ENCODE results near the gene SSMEM1. TPM values are rescaled to one million over a fixed set of nuclear protein-coding genes. Genes with fewer than 3 reads are reported as not detected.

The SSMEM1 gene
- total RNA-seq, 2 donors from 2014 or later: not detected

DNA sequence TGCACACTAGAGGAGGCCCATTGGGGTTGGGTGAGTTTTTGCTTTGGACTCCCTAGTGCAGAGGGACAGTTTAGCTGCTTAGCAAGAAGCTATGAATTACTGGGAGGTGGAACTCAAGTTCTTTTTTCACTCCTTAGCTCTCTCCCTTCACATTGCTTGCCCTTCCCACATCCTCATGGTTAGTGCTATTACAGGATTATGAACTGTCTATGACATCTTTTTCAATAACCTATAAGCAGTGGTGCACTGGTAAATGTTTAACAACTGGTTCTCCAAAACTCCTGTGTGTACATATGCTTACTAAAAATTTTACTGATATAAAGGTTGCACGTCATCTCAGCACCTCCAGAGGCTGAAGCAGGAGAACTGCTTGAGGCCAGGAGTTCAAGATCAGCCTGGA, 6.2 kb downstream of the SSMEM1 start:
- no peak overlapping the region for H3K9ac ChIP-seq (ENCODE audit: extremely low read depth, low read length, poor library complexity, severe bottlenecking)
- peaks cover 4% of the 10 kb centered on the region for H3K4me1 ChIP-seq (ENCODE audit: control insufficient read depth, insufficient read depth, low read length)
- no peak overlapping the region for H3K4me3 ChIP-seq (ENCODE audit: low read length)
- peaks cover 7% of the 10 kb centered on the region for H3K4me1 Mint-ChIP-seq
- H3K27ac ChIP-seq (ENCODE audit: low read depth, low read length): no peak overlapping the region
- DNase-seq: no peak
- H3K9me3 Mint-ChIP-seq: no peaks in the 10 kb centered on the region
- H3K36me3 ChIP-seq (ENCODE audit: control insufficient read depth, insufficient read depth, low read length): no peaks in the 10 kb centered on the region
- H3K27me3 Mint-ChIP-seq (ENCODE audit: insufficient read depth): no peaks in the 10 kb centered on the region
- no peak overlapping the region for H3K4me3 Mint-ChIP-seq
- H3K27ac Mint-ChIP-seq: no peak overlapping the region
- no peaks in the 10 kb centered on the region for H3K36me3 Mint-ChIP-seq (ENCODE audit: low read depth)
- H3K9me3 ChIP-seq (ENCODE audit: control insufficient read depth, low read length): no peaks in the 10 kb centered on the region
- WGBS, 2 experiments (ENCODE audit: insufficient coverage in 1 of 2, insufficient read length in 1 of 2): 89 to 100% methylated on average over 1 of the region's 1 CpG
- no peaks in the 10 kb centered on the region for H3K27me3 ChIP-seq (ENCODE audit: control insufficient read depth, insufficient read depth, low read length, poor library complexity, severe bottlenecking)
- TF ChIP-seq, protein P1, sequence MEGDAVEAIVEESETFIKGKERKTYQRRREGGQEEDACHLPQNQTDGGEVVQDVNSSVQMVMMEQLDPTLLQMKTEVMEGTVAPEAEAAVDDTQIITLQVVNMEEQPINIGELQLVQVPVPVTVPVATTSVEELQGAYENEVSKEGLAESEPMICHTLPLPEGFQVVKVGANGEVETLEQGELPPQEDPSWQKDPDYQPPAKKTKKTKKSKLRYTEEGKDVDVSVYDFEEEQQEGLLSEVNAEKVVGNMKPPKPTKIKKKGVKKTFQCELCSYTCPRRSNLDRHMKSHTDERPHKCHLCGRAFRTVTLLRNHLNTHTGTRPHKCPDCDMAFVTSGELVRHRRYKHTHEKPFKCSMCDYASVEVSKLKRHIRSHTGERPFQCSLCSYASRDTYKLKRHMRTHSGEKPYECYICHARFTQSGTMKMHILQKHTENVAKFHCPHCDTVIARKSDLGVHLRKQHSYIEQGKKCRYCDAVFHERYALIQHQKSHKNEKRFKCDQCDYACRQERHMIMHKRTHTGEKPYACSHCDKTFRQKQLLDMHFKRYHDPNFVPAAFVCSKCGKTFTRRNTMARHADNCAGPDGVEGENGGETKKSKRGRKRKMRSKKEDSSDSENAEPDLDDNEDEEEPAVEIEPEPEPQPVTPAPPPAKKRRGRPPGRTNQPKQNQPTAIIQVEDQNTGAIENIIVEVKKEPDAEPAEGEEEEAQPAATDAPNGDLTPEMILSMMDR (conservative IDR thresholded peaks at IDR 0.05): no peak

DNA sequence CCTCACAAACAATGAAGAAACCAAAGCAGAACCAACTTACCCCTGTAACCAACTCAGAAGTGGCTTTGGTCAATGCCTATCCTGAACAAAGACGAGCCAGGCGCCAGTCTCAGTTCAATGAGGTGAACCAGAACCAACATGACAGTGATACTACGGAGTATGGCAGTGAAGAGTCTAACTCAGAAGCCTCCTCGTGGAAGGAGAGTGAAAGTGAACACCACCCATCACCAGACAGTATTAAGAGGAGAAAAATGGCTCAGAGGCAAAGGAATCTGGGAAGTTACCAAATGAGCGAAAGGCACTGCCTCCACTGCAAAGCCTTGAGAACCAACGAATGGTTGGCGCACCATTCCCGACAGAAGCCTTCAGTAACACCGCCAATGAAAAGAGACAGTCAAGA, 8.4 kb downstream of the SSMEM1 start:
- Mint-ChIP-seq H3K9me3 (no peaks in the 10 kb centered on the region), H3K36me3 (ENCODE audit: low read depth) (no peaks in the 10 kb centered on the region), H3K4me1 (peaks cover 7% of the 10 kb centered on the region), H3K4me3 (no peak overlapping the region), H3K27me3 (ENCODE audit: insufficient read depth) (no peaks in the 10 kb centered on the region), H3K27ac (no peak overlapping the region)
- DNase-seq: no peak
- Histone ChIP-seq H3K27me3 (ENCODE audit: control insufficient read depth, insufficient read depth, low read length, poor library complexity, severe bottlenecking) (no peaks in the 10 kb centered on the region), H3K27ac (ENCODE audit: low read depth, low read length) (no peak overlapping the region), H3K4me1 (ENCODE audit: control insufficient read depth, insufficient read depth, low read length) (peaks cover 4% of the 10 kb centered on the region), H3K36me3 (ENCODE audit: control insufficient read depth, insufficient read depth, low read length) (no peaks in the 10 kb centered on the region), H3K9ac (ENCODE audit: extremely low read depth, low read length, poor library complexity, severe bottlenecking) (no peak overlapping the region), H3K4me3 (ENCODE audit: low read length) (no peak overlapping the region), H3K9me3 (ENCODE audit: control insufficient read depth, low read length) (no peaks in the 10 kb centered on the region)
- 94 to 95% methylated on average over 8 to 9 of the region's 9 CpGs for WGBS, 2 experiments (ENCODE audit: insufficient coverage in 1 of 2, insufficient read length in 1 of 2)
- TF ChIP-seq, protein P1 (conservative IDR thresholded peaks at IDR 0.05): no peak

DNA sequence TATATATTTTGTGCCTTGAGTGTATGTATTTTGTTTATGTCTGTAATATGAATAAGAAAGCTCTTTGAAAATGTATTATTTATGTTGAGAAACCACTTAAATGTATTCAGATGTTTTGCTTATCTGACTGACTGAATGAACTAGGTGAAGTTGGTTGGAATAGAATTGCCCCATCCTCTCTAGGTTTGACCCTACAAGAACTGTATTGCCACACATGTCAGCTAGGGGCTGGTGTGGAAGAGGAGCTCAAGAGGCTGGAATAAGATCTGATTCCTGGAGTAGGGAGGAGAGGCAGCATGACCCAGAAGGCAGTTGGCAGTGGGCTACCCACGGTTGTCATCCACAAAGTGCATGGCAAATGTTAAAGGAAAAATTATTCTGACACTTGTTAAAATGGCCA, 9.1 kb downstream of the SSMEM1 start:
- Mint-ChIP-seq H3K27ac (no peak overlapping the region), H3K27me3 (ENCODE audit: insufficient read depth) (no peaks in the 10 kb centered on the region), H3K4me3 (no peak overlapping the region), H3K36me3 (ENCODE audit: low read depth) (no peaks in the 10 kb centered on the region), H3K4me1 (peaks cover 7% of the 10 kb centered on the region), H3K9me3 (no peaks in the 10 kb centered on the region)
- no peaks in the 10 kb centered on the region for H3K27me3 ChIP-seq (ENCODE audit: control insufficient read depth, insufficient read depth, low read length, poor library complexity, severe bottlenecking)
- DNase-seq: no peak
- no peaks in the 10 kb centered on the region for H3K9me3 ChIP-seq (ENCODE audit: control insufficient read depth, low read length)
- H3K4me3 ChIP-seq (ENCODE audit: low read length): no peak overlapping the region
- no peak overlapping the region for H3K27ac ChIP-seq (ENCODE audit: low read depth, low read length)
- 88% methylated on average over 1 of the region's 1 CpG for whole genome bisulfite sequencing, 2 experiments (ENCODE audit: insufficient coverage in 1 of 2, insufficient read length in 1 of 2)
- H3K4me1 ChIP-seq (ENCODE audit: control insufficient read depth, insufficient read depth, low read length): peaks cover 4% of the 10 kb centered on the region
- H3K9ac ChIP-seq (ENCODE audit: extremely low read depth, low read length, poor library complexity, severe bottlenecking): no peak overlapping the region
- TF ChIP-seq, protein P1 (conservative IDR thresholded peaks at IDR 0.05): peak; percentile 62
- H3K36me3 ChIP-seq (ENCODE audit: control insufficient read depth, insufficient read depth, low read length): no peaks in the 10 kb centered on the region

Data from endodermal cell (in vitro differentiated cells).